HG03095 (cell line): Measurements from ENCODE around the gene DGKE.

Experiments
- ATAC-seq: cut with Tn5 transposase; IDR thresholded peaks from one replicate; pipeline ENCODE4 v1.9.1; 2021; ENCODE audit warnings: moderate library complexity; ENCODE audit not compliant: unreplicated experiment

The DGKE gene

DNA sequence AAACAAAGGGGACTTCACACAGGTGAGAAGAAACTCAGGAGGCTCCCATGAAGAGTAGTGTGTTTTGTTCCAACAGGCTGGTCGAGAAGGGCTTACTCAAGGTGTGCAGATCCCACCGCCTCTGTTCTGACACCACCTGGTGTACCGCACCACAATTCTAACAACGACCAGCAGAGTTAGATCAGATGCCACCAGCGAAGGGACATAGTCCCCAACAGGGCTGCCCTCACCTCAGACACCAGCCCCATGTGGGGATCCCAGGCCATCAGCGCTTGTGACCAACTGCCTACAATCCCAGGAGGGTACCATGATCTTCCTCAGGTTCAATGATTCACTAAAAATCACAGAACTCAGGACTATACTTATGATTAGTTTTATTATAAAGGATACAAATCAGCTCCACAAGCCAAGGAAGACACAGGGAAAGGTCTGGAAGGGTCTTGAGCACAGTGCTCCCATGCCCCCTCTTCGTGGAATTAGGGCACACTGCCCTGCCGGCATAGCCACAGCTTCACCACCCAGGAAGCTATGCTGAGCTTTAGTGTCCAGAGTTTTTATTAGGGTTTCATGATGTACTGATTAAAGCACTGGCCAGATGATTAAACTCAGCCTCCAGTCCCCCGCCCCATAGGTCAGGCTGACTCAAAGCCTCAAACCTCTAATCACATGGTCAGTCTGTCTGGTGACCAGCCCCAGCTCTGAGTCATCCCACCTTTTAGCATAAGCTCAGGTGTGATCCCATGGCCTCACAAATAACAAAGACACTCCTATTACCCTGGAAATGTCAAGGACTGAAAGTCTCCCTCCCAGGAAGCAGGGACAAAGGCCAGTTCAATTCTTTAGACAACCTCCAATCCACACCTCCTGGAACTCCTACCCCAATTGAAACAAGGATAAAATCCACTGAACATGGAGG is 53.9 kb downstream of the DGKE start:
- no peak for ATAC-seq

DNA sequence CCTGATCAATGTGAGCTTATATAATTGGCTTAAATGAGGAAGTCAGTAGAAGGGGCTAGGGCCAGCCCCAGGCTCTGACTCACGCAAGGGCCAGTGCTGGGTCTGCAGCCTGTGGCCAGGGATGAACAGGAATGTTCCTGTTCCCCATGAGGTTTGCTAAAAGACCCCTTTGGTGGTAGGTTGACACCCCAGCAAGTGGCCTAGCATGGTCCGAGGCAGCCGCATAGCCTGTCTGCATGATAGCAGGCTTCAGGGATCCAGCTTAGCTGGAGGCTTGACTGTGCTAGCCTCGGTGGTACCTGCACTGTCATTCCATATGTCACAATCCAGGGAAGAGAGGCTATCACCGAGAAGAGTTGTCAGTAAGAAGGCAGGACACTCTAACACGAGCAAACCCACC is 56.4 kb downstream of the DGKE start:
- no peak for ATAC-seq

DNA sequence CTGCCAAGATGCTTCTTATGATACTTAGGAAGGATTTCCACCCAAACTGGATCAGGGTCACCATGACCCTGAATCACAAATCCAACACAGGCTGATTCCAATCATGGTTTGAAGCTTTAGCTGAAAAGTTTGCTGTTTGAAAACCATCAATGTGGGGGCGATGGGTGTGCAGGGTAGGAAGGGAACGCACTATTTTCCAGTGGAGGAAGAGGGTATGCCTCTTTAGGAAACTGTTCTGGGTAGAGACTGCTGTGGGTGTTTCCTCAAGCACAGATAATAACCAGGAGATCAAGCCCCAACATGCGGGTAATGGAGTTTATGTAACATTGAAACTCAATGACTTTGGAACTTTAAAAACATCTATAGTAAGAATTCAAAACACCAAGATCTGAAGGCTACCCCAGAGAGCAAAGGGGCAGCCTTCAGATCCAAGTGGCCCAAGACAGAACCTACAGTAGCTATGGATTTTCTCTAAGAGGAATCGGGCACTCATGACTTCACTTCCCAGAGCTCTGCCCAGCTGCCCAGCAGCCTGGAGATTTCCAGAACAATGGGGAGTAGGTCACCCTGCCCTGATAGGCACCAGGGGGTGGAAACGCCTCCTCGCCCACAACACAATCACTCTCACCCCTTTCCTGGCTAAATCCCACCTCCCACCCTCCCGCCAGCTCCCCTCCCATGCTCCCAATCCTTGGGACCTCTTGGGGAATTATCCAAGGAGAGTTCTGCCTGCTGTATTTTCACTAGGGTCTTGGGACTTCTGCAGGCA is 57.1 kb downstream of the DGKE start:
- ATAC-seq: no peak

DNA sequence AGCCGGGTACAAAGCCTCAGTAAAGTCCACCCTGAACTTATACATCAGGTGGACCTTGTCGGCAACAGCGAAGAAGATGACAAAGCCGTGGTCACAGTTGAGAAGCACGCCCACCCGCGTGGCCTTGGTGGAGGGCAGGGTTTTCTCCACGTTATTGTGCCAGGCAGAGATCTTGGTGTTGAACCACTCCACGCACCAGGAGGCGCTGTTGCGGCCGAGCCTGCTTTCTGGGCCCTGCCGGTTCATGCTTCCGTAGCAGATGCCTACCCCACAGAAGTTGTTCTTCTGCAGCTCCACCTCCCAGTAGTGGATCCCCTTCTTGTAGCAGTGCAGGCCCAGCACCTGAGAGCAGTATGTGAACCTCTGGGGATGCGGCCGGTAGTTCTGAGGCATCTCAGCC is 57.8 kb downstream of the DGKE start:
- ATAC-seq: no peak

DNA sequence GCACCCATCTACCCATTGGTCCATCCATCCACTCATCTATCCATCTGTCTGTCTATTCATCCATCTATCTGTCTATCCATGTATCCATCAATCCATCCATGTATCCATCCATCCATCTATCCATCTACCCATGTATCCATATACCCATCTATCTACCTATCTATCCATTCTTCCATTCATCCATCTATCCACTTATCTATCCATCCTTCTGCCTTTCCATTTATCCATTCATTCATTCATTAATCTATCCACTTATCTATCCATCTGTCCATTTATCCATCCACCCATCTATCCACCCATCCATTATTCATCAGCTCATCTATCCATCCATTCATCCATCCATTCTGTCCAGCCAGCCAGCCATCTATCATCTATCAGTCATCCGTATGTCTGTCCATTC is 58.4 kb downstream of the DGKE start:
- ATAC-seq: no peak

DNA sequence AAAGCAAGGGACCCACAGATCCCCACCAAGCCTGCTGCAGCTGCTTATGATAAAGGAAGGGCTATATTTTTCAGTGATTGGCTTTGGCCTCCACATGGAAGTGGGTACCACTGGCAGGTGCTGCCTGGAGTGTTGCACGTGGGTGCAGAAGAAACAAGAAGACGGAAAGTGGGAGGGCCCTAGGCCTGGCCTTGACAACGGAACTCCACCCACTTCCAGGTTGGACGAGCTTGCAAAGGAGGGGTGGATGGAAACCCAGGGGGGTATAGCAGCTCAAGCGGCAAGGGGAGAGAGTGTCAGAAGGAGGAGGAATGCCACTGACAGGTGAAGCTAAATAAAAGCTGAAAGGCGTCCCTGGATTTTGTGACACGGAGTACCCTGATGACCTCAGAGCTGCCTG is 59.6 kb downstream of the DGKE start:
- ATAC-seq: no peak

DNA sequence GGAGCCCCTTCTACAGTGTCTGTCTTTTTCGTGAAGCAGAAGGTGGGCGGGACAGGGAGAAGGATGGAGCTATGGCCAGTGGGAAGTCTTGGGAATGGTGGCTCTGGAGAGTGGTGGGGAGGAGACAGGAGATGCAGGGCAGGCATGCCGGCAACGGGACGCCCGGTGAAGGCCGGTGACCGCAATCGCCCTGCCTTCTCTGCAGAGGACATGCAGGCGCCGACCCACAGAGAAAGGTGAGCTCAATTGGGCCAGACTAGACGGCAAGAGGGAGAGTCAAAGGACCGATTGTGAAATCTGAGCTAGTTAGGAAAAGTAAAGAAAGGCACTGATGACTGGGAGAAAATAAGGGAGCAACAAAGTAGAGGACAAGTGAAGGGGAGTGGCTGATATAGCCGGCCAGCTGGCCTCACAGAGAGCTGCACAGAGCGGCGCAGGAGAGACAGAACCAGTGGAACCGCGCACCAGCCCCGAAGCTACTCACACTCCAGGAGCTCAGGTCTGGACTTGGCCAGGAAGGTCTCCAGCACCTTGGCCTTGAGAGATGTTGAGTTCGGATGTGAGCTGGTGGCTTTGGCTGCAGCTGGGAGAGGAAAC is 61.0 kb downstream of the DGKE start:
- no peak for ATAC-seq

DNA sequence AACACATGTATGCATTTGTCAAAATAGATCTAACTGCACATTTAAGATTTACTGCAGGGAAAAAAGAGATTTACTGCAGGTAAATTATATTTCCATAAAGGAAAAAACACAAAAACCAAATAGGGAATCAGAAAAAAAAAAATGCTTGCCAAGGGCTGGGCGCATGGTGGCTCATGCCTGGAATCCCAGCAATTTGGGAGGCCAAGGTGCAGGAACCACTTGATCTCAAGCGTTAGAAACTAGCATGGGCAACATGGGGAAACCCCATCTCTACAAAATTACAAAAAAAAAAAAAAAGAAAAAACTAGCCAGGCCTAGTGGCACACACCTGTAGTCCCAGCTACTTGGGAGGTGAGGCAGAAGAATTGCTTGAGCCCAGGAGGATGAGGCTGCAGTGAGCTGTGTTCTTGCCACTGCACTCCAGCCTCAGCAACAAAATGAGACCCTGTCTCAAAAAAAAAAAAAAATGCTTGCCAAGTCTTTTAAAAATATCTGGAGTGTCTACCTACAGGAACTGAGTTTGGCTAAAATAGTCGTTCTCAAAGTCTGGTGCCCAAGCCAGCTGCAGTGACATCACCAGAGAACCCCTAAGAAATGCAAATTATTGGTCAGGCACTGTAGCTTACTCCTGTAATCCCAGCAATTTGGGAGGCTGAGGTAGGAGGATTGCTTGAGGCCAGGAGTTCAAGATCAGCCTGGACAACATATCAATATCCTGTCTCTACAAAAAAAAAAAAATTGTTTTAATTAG is 62.4 kb downstream of the DGKE start:
- no peak for ATAC-seq

DNA sequence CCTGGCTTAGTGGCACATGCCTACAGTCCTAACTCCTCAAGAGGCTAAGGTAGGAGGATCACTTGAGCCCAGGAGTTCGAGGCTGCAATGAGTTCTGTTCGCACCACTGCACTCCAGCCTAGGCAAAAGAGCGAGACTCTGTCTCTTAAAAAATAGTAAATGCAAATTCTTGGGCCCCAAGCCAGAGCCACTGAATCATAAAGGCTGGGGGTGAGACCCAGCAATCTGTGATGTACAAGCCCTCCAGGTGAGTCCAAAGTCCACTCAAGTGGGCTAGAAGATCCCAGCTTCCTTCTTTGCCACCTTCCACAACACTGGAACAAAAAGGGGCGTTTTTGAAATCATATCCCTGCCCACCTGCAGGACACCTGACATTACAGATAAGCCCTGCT is 63.0 kb downstream of the DGKE start:
- ATAC-seq: no peak

DNA sequence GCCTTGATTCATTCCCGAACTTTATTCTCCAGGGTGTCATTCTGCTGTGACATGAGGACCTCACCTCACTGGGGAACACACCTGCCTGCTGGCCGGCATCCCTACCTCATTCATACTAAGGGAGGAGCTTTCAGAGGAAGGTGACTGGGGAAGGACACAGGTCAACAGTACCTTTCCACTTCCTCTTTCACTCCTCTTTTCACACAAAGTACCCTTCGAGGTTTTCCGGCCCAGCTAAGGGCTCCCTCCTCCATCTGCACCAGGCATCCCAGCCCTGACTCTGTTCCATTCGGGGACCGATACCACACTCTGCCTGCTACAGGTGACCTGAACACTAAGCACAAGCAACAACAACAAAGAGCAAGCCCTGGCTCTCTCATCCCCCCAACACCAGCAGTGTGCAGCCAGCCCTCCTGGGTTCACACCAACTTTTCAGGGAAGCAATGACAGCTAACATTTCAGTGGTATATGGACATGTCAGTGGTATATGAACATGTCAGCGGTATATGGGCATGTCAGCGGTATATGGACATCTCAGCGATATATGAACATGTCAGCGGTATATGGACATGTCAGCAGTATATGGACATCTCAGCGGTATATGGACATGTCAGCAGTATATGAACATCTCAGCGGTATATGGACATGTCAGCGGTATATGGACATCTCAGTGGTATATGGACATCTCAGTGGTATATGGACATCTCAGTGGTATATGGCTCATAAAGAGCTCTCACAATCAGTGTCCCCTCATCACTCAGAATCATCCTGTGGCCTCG is 63.9 kb downstream of the DGKE start:
- ATAC-seq: peak; percentile 59

DNA sequence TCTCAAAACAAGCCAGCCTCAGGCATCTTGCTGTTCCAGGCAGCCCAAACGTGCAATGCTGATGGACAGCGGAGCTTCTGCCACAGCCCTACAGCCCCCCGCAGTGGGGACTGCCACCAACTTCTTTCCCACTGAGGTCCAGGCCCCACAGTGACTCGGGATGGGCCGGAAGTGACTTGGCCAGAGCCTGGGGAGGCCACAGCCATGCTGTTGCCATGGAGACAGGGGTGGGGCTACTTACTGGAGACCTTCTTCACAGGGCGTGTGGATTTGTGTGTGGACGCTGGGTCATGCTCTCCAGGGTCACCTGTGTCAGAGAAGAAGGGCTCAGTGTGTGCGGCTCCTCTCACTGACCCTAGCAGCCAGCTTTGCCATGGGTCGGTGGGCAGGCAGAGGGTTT is 64.9 kb downstream of the DGKE start:
- no peak for ATAC-seq

DNA sequence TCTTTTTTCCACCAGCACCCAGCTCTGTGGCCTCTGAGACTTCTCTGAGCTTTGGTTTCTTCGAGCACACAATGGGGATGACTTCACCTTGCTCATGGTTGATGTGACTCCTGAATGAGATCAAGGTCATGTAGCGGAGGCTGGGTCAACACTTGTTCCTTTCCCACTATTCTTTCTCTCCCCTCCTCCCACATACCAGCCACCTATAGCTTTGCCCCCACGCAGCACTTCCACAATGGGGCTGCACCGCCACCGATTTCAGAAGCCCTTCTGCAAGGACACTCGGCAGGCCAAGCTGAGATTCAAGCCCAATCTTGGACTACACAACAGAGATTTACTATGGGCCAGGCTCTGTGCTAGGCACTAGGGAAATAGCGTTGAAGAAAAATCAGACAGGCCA is 65.5 kb downstream of the DGKE start:
- ATAC-seq: no peak

DNA sequence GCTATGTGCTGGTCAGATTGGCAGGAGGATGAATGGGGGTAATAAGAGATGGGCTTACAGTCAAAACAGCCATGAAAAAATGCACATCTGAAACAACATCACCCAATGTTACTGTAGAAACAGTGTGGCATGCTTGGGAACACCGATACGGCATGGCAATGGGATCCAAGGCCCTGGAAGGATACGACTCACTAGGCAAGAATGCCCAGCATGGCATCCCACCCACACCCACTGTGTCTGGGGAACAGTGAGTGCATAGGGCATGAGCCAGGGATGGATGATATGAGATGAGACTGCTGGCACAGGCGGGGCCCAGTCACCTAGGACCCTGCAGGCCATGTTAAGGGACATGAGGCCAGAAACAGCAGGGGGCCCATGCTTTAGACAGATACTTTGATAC is 68.4 kb downstream of the DGKE start:
- no peak for ATAC-seq

DNA sequence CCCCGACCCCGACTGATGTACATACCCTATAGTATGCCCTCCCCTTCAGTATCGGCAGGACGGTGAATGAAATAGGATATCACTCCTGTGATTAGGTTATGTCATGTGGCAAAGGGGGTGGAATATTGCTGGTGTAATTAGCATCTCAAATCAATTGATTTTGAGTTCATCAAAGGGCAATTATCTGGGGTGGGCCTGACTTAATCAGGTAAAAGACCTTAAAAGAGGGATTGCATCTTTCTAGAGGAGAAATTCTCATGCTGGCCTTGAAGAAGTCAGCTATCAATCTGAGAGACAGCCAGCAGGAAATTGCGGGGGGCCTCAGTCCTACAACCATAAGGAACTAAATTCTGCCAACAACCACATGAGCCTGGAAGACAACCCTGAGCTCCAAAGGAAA is 69.6 kb downstream of the DGKE start:
- no peak for ATAC-seq

DNA sequence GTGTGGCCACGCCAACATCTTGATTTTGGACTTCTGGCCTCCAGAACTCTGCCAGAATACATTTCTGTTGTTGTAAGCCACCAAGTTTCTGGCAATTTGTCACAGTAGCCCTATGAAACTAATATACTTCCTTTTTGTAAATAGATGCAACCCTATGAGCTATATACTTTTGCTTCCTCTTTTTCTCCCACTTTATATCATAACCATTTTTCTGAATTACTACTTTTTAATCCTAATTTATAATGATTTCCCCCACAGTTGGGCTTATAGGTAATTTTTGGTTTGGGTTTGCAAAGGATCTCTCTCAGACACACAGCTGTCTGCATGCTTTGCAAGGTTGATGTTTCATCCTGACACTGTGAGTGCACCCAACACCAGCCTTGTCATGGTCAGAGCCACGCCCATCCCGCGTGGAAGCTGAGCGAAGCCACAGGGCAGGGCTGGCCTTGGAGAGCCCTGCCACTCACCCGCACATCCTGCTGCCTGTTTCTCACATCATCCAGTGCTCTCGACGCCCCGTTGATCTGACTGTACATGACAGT is 74.1 kb downstream of the DGKE start:
- ATAC-seq: peak; percentile 76

DNA sequence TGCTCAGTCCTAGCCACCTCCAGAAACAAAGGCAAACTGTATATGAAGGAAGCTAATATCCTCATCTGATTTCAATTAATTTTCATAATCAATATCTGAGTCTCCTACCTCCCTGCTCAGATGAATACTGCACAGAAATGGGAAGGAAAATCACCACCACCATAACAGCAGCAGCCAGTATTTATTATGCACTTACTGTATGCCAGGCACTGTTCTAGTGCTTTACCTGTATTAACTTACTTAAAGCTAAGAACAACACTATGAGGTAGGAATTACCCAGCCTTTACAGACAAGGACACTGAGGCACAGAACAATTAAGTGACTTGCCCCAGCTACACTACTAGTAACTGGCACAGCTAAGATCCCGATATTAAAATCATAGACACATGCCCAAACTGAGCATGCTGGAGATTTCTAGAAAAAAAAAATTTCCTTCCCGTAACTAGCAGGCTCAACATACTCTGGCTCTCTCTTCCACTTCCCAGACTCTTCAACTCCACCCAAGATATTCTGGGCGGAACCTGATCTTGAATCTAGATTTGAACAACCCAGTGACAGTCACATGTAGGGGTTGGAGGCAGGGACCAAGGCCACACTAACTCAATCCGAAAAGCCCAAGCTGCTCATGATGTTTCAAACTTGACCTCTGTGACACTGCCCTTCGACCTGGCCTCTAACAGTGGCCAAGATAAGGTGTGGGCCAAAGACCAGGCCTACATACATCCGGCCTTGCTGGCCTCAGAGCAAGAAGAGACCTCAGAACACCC is 76.0 kb downstream of the DGKE start:
- no peak for ATAC-seq

DNA sequence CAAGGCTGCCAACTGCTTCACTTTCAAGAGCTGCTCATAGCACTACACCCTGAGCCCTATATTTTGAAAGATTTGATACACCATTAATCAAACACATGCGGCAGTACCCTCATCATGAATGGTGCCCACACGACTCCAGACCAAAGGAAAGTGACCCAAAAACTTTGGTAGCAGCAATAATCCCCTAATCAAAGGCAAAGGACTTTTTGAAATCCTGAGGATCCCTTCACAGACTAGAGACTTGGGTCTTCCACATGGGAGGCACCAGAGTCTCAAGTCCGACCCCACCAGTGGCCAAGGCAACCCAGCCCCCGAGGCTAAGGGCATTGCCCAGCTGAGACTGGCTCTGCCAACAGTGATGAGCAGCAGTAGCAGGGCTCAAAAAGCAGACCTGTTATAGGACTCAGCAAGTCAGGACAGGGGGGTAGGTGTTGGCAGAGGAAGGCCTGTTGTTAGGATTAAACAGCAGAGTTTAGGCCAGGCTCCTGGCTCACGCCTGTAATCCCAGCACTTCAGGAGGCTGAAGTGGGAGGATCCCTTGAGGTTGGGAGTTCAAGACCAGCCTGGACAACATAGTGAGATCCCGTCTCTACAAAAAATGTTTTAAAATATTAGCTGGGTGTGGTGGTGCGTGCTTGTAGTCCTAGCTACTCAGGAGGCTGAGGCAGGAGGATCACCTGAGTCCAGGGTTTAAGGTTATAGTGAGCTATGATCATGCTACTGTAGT is 76.7 kb downstream of the DGKE start:
- ATAC-seq: no peak

DNA sequence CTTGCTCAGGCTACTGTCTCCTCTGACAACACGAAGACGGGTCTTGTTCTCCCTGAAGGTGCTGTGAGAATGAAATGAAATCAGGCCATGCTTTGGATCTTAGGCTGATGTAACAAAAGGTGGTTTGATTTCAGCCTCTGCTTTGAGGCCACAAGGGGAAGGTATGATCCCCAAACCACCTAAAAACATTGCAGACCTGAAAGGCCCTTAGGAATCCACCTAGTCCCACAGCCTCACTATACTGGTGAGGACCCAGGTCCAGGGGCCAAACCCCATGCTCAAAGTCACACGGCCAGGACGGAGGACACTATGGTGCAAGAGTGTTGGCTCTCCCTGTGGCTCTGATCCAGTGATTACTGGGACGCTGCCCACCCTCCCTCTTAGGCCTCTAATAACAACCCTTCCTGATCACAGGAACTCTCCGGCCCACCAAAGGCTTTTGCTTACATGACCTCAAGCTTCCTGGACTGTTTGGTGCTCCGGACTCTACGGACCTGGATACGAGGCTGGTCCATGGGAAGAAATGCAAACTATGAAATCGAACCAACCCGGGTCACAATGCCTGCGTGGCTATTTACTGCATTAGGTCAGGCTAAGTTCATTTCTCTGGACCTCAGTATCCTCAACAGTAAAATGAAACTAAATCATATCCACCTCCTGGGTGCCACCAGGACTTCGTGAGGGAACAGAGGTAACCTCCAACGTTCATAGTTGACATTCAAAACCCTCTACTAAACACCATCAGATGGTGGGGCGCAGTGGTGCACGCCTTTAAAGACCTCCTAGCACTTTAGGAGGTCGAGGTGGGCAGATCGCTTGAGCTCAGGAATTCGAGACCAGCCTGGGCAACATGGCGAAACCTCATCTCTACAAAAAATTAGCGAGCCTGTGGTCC is 78.4 kb downstream of the DGKE start:
- ATAC-seq: no peak
